Cerebellar cortex (tissue), 1 donor: ENCODE data around the gene NSG2.

ENCODE experiments used
- DNase-seq: peaks from one replicate; pipeline ENCODE4 v3.0.0-alpha.2; 2015; ENCODE audit warnings: low spot score

NSG2 gene

DNA sequence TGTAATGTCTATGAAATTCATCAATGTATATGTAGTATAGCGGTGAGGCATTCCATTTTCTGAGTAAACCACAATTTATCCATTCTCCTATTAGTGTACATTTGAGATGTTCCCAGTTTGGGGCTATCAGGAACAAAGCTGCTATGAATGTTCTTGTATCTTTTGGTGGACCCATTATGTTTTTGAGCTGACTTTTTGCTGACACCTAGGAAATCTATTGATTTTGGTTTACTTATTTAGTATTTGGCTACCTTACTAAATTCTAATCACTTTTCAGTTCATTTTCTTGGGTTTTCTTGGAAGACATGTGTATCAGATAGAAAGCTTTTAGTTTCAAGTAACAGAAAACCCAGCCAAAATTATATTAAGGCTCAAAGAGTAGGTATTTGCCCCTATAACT lies 13.7 kb downstream of the NSG2 start:
- no peak for DNase-seq

DNA sequence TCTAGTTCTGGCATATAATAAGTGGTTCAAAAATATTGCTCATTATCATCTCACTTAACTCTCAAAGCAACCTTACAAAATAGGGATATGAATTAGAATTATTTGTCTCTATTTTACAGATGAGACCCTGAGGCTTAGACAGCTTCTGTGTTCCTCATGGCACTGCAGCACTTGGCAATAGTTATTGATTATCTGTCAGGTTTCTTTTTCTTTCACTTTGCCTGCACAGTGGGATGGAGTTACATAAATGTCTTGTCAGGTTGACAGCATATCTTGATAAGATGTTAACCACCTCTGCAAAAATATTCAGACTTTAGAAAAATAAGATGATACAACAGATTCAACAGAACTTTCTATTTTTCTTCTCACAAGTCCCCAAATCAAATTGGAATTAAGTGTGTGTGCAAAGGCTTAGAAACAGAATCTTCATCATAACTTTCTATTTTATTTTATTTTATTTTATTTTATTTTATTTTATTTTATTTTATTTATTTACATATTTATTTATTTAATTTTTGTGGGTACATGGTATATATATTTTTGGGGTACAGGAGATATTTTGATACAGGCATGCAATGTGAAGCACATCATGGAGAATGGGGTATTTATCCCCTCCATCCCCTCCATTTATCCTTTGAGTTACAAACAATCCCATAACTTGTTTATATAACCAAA lies 17.7 kb downstream of the NSG2 start:
- DNase-seq, result no peak

DNA sequence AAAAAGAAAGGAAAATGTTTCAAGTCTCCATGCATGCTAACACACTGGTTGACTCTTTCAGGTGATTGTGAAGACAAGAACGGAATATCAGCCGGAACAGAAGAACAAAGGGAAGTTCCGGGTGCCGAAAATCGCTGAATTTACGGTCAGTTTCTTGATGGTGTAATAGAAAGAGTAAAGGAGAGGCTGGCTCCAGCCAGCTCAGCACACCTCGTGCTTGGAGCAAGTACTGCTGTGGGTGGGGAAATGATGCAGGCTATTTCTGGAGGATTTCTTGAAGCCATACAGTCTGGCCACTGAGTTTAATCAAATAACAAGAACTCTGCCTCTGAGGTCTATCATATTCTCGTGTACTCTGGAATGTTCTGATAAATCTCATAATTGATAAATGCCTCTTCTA lies 18.7 kb downstream of the NSG2 start:
- no peak for DNase-seq

DNA sequence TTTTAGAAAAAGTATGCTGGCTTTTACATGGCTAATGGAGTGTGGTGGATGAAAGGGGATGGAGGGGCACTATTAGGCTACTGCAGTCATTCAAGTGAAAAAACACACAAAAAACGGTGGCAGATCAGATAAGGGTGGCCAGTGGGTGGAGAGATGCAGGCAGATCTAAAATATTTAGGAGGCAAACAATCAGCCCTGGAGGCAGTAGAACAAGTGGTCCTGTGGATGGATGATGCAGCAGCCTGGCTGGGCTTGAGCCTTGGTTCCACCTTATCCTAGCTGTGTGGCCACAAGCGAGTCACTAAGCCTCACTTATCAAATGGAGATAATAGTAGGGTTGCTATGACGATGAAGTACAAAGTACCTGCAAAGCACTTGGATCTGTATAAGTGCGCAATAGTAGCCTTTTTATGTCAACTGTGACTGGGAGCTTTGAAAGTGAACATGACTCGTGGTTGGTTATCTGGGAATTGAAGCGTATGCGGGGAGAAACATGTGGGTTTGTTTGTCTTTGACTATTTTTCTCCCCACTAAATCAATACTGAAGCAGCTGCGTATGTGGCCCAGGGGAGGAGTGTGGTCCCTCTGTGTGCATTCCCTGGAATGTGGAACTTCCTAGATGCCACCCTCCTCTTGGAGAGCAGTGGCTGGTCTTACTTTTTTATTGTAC lies 20.2 kb downstream of the NSG2 start:
- DNase-seq, result no peak

DNA sequence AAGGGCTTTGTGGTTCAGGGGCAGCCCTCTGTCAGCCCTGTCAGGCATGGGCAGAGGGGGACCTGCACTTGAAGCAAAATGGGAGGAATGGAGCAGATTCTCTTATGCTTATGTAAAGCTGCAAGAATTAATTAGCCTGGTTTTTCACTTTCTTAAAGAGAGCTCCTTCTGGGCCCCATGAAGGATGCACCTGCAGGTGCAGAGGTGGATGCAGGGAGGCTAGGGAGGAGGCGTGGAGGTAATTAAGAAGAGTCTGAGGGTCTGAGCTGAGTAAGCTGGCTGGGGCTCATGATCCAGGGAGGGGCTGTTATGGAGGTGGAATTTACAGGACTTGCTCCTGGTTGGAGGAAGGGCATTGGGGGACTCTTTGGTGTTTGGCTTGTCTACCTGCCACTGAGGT lies 22.0 kb downstream of the NSG2 start:
- DNase-seq, result no peak

DNA sequence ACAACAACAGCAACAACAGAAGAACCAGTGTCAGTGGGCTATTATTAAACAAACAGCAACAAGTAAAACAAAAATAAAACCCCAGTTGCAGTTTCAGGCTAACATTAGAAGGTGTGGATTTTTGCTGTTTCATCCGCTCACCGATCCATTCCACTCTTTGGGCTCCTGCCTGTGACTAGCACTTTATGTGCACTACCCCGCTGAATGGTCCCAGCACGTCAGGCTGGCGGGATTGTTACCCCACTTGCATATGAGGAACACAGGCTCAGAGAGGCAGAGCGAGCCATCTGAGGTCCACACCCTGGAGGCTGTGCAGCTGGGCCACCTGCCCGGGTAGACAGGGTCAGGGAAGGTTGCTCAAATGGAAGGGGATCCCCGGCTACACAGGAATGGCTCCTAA lies 26.0 kb downstream of the NSG2 start:
- DNase-seq, result no peak

DNA sequence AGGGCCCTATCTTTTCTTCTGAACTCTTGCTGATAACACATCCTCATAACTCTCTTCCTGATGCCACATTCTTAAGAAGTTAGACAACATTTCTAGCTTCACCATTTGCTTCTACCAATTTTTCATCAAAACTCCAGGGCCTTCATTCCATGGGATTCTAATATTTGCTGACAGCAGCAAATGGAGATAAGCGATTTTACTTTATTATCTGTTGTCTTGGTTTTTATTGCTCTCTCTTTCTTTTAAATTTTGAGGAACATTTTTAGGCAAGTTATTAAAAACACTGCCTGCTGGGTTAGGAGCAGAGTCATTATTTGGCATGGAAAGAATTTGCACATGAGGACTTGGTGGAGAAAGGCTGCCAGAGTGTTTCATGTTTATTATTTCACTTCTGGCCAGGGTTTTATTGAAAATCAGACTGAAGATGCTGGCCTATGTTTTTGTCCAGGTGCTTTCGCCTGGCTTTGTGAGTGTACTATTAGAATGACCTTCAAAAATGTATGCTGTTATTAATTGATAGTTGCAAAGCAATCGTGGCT lies 27.7 kb downstream of the NSG2 start:
- DNase-seq, result peak; percentile 34

DNA sequence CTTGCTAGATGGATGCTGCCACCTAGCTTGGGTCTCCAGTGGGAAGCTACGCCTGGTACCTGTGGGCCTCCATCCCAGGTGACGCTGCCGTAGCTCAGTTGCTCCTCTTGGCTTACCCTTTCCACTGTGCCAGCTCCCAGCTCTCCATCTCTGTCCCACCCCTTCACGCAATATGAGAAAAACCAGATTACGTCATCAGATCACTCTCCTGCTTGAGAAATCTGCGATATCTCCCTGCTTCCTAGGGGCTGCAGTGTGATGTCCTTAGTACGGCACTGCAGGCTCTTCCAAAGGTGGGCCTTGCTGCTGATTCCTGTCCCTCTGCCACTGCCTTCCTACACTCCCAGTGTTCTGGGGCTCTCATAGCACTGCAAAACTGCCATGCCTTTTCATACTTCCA lies 28.9 kb downstream of the NSG2 start:
- no peak for DNase-seq

DNA sequence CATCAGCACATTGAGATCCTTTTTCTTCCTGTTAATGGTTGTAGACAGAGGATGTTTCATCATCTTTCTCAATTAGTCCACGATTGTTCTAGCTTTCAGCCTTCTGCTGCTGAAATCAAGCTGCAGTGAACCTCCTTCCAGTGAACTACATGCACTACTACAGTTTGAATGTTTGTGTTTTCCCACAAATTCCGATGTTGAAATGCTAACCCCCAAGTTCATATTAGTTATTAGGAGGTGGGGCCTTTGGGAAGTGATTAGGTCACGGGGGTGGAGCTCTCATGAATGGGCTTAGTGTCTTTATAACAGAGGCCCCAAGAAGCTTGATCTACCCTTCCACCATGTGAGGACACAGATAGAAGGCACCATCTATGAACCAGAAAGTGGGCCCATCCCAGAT lies 32.9 kb downstream of the NSG2 start:
- DNase-seq, result no peak

DNA sequence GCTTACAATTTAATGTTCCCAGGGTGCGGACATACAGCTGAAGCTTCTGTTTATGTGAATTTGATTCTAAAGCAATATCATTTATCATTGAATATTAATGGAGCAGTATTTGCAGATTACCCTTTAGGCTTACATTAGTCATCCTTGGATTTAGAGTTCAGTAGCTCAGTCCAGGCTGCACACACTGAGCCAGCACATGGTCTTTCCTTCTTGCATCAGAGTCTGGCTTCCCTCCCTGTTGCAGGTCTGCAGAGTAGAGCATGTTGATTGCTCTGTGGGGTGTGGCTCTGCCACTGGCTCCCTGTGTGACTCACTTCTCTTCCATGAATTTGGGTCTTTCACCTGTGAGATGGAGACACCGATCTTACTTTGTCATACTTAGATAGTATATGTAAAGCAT lies 36.8 kb downstream of the NSG2 start:
- peak; percentile 37 for DNase-seq

DNA sequence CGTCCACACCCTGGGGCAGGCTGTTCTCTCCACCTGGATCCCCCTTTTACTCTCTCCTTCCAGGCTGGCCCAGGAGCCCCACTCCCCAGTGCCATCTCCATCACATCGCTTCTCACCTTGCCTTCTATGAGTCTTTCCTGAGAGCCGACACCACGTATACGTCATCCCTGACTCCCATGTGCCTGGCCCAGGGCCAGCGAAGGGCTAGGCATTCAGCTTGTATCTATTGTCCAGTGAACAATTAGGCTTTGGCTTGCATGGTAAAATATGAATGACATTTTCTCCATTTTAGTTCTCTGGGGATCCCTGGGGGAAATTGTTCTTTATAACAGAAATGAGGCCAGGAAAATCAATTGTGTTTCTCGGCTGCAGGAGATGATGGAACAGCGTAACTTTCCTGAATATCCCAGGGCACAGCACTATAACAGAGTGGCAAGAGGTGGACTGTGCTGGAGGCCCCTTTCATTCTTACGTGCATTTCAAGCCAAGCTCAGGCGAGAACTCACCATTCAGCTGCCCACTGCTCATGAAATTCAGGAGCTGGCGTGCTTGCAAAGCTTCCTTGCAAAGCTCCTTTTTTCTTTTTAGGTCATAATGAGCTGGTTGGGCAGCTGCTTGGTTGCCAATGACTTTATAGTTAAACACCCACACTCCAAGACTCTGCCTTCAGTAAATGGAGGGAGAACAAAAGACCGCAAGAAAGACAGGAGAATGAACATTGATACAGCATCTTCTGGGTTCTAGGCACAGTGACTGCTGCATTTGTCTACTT lies 37.7 kb downstream of the NSG2 start:
- peak; percentile 30 for DNase-seq

DNA sequence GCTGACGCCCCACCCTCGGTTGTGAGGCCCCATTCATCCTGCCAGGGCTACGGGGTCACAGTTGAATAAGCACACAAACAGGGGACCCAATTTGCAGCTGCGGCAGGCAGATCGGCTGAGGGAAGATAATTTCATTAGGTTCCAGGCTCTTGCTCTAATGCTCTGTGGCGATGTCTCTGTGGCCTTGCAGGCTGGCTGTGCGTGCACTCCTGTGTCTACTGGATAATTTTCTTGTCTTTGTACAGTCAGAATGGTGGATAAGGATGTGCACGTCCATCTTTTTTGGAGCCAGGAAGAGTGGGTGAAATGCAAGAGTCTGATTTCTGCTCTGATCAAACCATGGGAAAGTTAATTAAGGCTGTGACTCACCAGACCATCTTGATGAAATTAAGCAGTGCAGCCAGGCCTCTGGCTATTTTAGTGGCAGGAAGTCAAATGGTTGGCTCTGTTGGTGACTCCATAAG lies 39.2 kb downstream of the NSG2 start:
- no peak for DNase-seq

DNA sequence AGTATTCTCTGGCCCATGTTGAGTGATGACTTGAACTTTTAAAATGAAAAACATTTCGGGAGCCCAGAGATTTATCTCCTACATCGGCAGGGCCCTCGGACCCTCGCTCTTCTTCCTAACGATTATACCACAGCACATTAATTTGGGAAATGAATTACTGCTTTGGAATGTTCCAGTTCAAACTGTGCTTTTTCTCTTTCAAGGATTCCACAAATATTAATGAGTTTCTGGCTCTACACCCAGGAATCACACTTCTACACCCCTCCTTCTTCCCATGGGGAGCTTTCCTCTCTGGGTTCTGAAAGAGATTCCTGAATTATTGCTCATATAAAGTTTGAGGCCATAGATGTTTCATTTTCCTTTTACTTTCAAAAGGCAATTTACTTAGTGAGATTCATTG lies 41.2 kb downstream of the NSG2 start:
- DNase-seq, result no peak

DNA sequence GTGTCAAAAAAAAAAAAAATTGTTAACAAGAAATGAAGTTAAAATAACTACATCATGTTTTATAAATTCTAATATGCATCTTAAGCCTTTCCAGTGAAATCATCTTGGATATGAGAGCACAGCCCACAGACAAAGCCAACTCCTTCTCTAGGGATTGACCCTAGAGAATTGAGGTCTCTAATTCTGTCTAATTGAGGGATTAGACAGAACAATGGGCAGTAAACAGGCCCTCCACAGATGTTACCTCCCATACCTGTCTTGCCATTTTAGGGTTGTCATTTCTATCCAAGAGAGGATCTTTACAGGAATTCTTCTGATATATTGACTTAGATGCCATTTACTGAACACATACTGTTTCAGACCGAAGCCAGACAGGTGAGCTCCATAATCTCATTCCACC lies 42.3 kb downstream of the NSG2 start:
- DNase-seq, result no peak

DNA sequence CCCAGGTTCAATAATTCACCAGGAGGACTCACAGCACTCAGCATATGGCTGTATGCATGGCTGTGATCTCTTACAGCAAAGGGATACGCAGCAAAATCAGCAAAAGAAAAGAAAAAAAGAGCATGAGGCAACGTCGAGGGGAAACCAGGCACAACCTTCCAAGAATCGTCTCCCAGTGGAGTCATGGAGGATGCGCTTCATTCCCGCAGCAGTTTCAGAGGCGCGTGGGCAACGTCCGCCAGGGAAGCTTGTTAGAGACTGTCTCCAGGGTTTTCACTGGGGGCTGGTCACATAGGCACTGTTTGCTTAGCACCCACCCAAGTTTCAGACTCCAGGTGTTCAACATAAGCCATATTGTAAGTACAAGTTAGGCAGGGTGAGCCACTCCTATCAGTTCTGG lies 44.6 kb downstream of the NSG2 start:
- no peak for DNase-seq

DNA sequence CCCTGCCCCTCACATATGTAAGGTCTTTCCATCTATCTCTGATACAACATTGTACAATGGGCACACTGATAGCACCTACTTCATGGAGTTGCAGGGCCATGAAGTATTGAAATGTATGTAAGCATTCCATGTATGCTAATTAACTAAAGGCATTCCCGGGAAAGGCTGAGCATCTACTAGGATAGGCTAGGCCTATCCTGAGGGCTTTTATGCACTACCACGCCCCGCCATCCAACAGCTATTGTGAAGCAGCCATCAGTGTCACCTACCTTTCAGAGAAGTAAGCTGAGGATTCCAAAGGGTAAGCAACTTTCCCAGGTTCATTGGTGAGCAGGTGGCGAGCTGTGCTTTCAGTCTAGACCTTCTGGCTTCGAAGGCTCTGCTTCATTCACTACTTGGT lies 47.6 kb downstream of the NSG2 start:
- no peak for DNase-seq

DNA sequence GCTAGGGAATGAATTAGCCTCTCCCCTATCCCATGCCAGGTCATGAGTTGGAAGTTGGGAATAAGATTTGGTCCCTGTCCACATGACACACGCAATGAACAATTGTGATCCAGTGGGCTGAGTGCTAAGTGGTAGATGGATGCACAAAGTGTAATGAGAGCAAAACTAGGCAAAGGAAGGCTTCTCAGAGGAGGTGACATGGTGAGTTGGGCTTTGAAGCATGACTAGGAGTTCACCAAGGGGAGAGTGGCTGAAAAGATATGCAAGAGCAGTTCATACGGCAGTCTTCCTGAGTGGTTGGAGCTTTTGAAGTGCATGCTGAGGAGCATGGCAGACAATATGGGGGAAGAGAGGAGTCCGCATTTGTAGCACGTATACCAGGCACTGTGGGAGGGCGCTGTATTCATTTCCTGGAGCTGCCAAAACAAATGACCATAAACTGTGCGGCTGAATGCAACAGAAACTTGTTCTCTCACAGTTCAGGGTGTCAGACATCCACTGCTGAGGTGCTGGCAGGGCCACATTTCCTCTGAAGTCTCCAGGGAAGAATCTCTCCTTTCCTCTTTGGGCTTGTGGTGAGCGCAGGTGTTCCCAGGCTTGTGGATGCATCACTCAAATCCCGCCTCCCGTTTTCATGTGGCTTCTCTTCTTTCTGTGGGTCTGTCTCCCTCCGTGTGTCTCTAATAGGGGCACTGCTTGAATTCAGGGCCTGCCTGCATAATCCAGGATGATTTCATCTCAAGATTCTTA lies 49.5 kb downstream of the NSG2 start:
- DNase-seq, result no peak

DNA sequence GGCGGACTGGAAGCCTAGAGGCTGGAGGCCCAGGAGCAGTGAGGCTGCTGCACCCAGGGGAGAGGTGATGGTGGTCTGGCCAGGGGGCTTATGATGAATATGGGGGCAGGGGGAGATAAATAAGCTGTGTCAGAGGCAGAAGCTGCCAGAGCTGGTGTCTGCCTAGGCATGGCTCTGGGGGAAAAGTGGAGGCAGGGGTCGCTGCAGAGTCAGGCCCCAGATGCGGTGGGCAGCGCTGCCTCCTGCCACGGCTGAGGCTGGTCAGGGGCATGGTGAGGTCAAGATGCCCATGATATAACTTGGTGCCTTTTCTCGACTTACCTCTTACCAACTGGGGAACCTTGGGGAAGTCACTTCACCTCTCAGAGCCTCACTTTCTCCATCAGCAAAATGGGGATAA lies 51.1 kb downstream of the NSG2 start:
- no peak for DNase-seq

DNA sequence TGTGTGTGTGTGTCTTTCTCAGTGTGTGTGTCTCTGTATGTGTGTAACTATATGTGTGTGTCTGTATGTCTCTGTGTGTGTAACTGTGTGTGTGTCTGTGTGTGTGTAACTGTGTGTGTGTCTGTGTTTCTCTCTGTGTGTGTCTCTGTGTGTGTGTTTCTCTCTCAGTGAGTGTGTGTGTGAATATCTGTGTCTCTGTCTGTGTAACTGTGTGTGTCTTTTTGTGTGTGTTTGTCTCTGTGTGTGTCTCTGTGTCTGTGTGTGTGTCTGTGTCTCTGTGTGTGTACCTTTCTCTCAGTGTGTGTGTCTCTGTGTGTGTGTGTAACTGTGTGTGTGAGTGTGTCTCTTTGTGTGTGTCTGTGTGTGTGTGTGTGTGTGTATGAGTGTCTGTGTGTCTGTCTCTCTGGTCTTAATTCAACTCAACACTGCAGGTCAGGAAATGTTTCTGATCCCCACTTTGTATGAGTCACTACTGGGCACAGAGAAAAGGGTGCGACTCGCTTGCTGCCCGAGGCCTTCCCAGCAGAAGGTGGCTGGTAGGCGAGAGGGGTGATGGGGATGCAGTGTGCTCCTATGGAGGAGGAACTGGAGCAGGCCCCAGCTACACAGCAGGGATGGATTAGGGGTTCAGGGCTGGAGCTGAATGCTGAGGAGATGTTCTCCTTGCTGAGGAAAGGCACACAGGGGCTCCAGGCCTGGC lies 52.1 kb downstream of the NSG2 start:
- no peak for DNase-seq

DNA sequence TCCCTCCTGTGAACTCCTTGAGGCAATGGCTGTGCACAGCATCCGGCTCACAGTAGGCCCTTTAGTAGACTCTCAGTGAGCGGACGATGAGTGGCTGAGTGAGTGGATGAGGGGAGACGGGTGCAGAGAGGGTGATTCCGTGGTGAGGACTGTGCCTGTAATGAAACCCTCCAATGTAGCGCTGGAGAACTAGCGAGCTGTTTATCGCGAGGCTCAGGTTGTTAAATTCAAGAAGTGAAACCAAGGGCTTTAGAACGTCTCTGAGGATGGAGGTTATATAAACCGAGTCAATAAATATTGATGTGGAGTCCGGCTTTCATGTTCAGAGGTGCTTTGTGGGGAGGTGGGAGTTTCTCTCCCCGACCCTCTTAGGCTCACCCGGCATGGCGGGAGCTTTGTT lies 53.2 kb downstream of the NSG2 start:
- DNase-seq, result no peak

DNA sequence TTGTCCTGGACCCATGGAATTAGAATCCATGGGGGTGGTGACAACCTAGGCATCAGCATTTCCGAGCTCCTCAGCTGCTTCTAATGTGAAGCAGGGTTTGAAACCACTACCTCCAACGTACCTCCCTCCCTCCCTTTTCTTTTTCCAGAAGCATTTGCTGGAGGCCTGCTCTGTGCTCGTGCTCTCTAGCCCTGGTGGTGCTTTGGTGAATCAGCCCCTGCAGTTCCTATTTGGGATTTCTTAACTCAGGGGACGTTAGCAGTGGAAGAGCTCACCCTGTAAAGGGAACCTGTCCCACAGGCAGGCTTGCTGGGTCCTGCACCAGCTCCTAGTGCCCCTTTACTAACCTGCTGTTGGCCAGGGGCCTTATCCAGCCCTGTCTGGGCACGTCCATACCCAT lies 55.0 kb downstream of the NSG2 start:
- DNase-seq, result no peak
